KMS-11 (cell line): ENCODE data around the gene AUTS2.

Source experiments
- H2AFZ ChIP-seq: fragments of 200-600 bp; sonication (generic); 2 replicates; pipeline ENCODE4 v1.6.1; 2016; ENCODE audit warnings: antibody characterized with exemption, mixed run types, low read depth
- H3K27ac ChIP-seq: fragments of 200-600 bp; sonication (generic); 2 replicates; pipeline ENCODE4 v1.6.1; 2016; ENCODE audit warnings: mild to moderate bottlenecking, mixed run types
- H3K27me3 ChIP-seq: fragments of 200-600 bp; sonication (generic); 2 replicates; pipeline ENCODE4 v1.6.1; 2017; ENCODE audit warnings: mild to moderate bottlenecking, low read depth, mixed run types, moderate library complexity; ENCODE audit not compliant: insufficient read depth
- H3K36me3 ChIP-seq: fragments of 200-600 bp; sonication (generic); 2 replicates; pipeline ENCODE4 v1.6.1; 2017; ENCODE audit warnings: mild to moderate bottlenecking, mixed run types; ENCODE audit not compliant: insufficient read depth
- H3K4me1 ChIP-seq: fragments of 200-600 bp; sonication (generic); 2 replicates; pipeline ENCODE4 v1.6.1; 2016; ENCODE audit warnings: mild to moderate bottlenecking, low read depth, mixed run types; ENCODE audit not compliant: poor library complexity, severe bottlenecking
- H3K4me2 ChIP-seq: fragments of 200-600 bp; sonication (generic); 2 replicates; pipeline ENCODE4 v1.7.0; 2016; ENCODE audit warnings: mild to moderate bottlenecking, mixed run types
- H3K4me3 ChIP-seq: fragments of 200-600 bp; sonication (generic); IDR thresholded peaks from 2 replicates; pipeline ENCODE4 v1.6.1; 2017; ENCODE audit warnings: low read depth, low read length, mixed read lengths; ENCODE audit not compliant: insufficient read depth
- H3K79me2 ChIP-seq: fragments of 200-600 bp; sonication (generic); 2 replicates; pipeline ENCODE4 v1.6.1; 2016; ENCODE audit warnings: low read depth, mixed run types; ENCODE audit not compliant: insufficient read depth
- H3K9ac ChIP-seq: fragments of 200-600 bp; sonication (generic); 2 replicates; pipeline ENCODE4 v1.6.1; 2016; ENCODE audit warnings: mild to moderate bottlenecking, mixed run types
- H4K20me1 ChIP-seq: fragments of 200-600 bp; sonication (generic); 2 replicates; pipeline ENCODE4 v1.6.1; 2016; ENCODE audit warnings: mild to moderate bottlenecking, mixed run types; ENCODE audit not compliant: insufficient read depth
- CTCF ChIP-seq: fragments of 200-600 bp; sonication (generic); conservative IDR thresholded peaks from 2 replicates; pipeline ENCODE4 v1.6.1; 2017; ENCODE audit warnings: low read depth, mild to moderate bottlenecking, antibody characterized with exemption, low read length, moderate library complexity, mixed read lengths

The AUTS2 gene

GRCh38 chr7:70545214-70545613 is 946.9 kb downstream of the AUTS2 start:
- H3K4me1 ChIP-seq = peaks cover 8% of the 10 kb centered on the region
- no peaks in the 10 kb centered on the region for H3K27me3 ChIP-seq
- H4K20me1 ChIP-seq = no peaks in the 10 kb centered on the region
- H3K4me2 ChIP-seq = no peak overlapping the region
- H3K9ac ChIP-seq = no peak overlapping the region
- no peaks in the 10 kb centered on the region for H3K36me3 ChIP-seq
- H2AFZ ChIP-seq = no peak overlapping the region
- TF ChIP-seq CTCF = no peak
- no peak overlapping the region for H3K27ac ChIP-seq
- no peak overlapping the region for H3K4me3 ChIP-seq
- no peaks in the 10 kb centered on the region for H3K79me2 ChIP-seq

DNA sequence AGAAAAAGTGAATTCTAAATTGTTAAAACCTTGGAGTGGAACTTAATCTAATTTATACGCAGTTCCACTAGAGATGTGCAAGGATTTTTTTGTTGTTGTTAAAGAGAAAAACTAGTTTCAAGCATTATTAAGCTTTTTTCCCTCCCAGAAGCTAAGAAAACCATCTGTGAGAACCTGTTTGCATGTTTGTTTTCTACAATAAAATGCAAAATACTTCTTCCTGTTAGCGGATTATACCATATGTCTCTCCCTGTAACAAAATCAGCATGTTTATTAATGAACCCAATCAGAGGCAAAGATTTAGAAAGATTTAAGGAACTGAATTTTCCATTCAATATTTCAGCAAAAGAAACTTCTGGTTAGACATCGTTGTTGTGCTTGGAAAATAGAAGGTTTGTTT is 953.9 kb downstream of the AUTS2 start:
- H3K27me3 ChIP-seq = no peaks in the 10 kb centered on the region
- no peak for TF ChIP-seq CTCF
- no peaks in the 10 kb centered on the region for H4K20me1 ChIP-seq
- H3K36me3 ChIP-seq = no peaks in the 10 kb centered on the region
- H3K79me2 ChIP-seq = no peaks in the 10 kb centered on the region
- H3K4me3 ChIP-seq = no peak overlapping the region
- H3K9ac ChIP-seq = no peak overlapping the region
- peaks cover 5% of the 10 kb centered on the region for H3K4me1 ChIP-seq
- H3K27ac ChIP-seq = no peak overlapping the region
- H3K4me2 ChIP-seq = no peak overlapping the region
- H2AFZ ChIP-seq = no peak overlapping the region

GRCh38 chr7:70553364-70553763 is 955.1 kb downstream of the AUTS2 start:
- Histone ChIP-seq H3K27me3 (no peaks in the 10 kb centered on the region), H3K27ac (no peak overlapping the region), H3K9ac (no peak overlapping the region)

GRCh38 chr7:70554646-70555045 is 956.4 kb downstream of the AUTS2 start:
- no peaks in the 10 kb centered on the region for H3K36me3 ChIP-seq
- H3K4me3 ChIP-seq = no peak overlapping the region
- H3K4me1 ChIP-seq = no peaks in the 10 kb centered on the region
- H3K27ac ChIP-seq = no peak overlapping the region
- no peak overlapping the region for H2AFZ ChIP-seq
- no peaks in the 10 kb centered on the region for H3K27me3 ChIP-seq
- H4K20me1 ChIP-seq = no peaks in the 10 kb centered on the region
- TF ChIP-seq CTCF = no peak
- H3K9ac ChIP-seq = no peak overlapping the region
- H3K79me2 ChIP-seq = no peaks in the 10 kb centered on the region
- H3K4me2 ChIP-seq = no peak overlapping the region

More at GRCh38 chr7:70553364-70553763, 955.1 kb downstream of the AUTS2 start:
- H3K36me3 ChIP-seq = no peaks in the 10 kb centered on the region
- no peaks in the 10 kb centered on the region for H3K4me1 ChIP-seq
- no peaks in the 10 kb centered on the region for H4K20me1 ChIP-seq
- H3K79me2 ChIP-seq = no peaks in the 10 kb centered on the region
- no peak for TF ChIP-seq CTCF
- no peak overlapping the region for H2AFZ ChIP-seq
- no peak overlapping the region for H3K4me2 ChIP-seq
- H3K4me3 ChIP-seq = no peak overlapping the region
